Endothelial cell of umbilical vein (primary cell): ENCODE results near the gene CNPY3.

Experiments
- CTCF ChIP-seq, 2 donors: IDR thresholded peaks; 1 replicate in 1 of 2; 2 replicates in 1 of 2; pipeline ENCODE4 v1.5.1; 2011; ENCODE audit warnings: low read length in 2 of 2, mild to moderate bottlenecking in 2 of 2, moderate library complexity in 2 of 2, control low read depth in 1 of 2, inconsistent platforms in 1 of 2, low read depth in 1 of 2; ENCODE audit not compliant: insufficient read depth in 1 of 2; ENCODE audit errors: extremely low read depth in 1 of 2
- EZH2 ChIP-seq: IDR thresholded peaks from 2 replicates; pipeline ENCODE4 v1.6.1; 2012; ENCODE audit warnings: borderline replicate concordance, low read depth, mild to moderate bottlenecking, moderate library complexity, low read length, inconsistent platforms; ENCODE audit not compliant: severe bottlenecking
- GATA2 ChIP-seq: IDR thresholded peaks from 2 replicates; pipeline ENCODE4 v1.7.0; 2011; ENCODE audit warnings: low read depth, mild to moderate bottlenecking, moderate library complexity, mixed read lengths, low read length; ENCODE audit not compliant: insufficient read length, insufficient read depth
- JUN ChIP-seq: IDR thresholded peaks from 2 replicates; pipeline ENCODE4 v1.6.1; 2011; ENCODE audit warnings: borderline replicate concordance, low read depth; ENCODE audit not compliant: insufficient read length, insufficient read depth
- POLR2A ChIP-seq: IDR thresholded peaks from 2 replicates; pipeline ENCODE4 v1.6.1; 2012; ENCODE audit warnings: low read depth, mild to moderate bottlenecking, control low read depth, low read length
- POLR2AphosphoS5 ChIP-seq: IDR thresholded peaks from 2 replicates; pipeline ENCODE4 v1.6.1; 2012; ENCODE audit warnings: low read depth, mild to moderate bottlenecking, control low read depth, low read length, moderate library complexity; ENCODE audit not compliant: insufficient read depth
- TF ChIP-seq, protein P1 (sequence below): IDR thresholded peaks from 2 replicates; pipeline ENCODE4 v1.6.1; 2011; ENCODE audit not compliant: insufficient read depth, insufficient read length

DNA sequence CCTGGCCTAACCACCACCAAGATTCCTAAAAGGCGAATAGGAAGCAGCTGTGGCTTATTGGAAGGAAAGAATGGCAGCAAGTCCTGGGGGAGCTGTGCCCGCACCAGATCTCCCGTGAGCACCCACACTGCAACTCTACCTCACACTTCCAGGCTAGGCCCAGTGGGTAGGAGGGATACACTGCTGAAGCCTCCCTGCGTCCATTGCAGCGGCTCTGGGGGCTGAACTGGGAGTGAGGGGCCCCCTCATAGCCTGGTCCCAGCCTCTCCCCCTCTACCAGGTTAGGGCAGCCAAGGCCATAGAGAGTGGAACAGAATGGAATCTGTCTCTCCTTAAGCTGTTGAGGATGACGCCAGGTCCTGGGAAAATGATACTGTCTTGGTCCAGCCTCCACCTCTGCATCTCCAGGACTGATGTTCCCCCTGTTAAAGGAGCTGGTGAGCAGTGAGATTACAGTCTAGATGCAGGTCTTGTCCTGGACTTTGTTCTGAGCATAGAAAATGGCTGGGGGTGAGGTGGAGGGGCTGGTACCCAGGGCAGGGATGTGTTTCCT lies 11.3 kb downstream of the CNPY3 start:
- TF ChIP-seq EZH2 (no peak), CTCF (IDR thresholded peaks at IDR 0.05; ENCODE audit: extremely low read depth in 1 of 2, insufficient read depth in 1 of 2, low read depth in 1 of 2, low read length in 2 of 2) (no peak), POLR2A (no peak), POLR2AphosphoS5 (no peak), JUN (no peak), GATA2 (no peak)
- TF ChIP-seq, protein P1, sequence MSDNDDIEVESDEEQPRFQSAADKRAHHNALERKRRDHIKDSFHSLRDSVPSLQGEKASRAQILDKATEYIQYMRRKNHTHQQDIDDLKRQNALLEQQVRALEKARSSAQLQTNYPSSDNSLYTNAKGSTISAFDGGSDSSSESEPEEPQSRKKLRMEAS = no peak
